WTC11 (cell line): ENCODE data around the gene OPCML. TPM values are rescaled to one million over a fixed set of nuclear protein-coding genes. Genes with fewer than 3 reads are reported as not detected.

Experiments used
- ATAC-seq: fragments of 200-7000 bp; cut with Tn5 transposase; 2 replicates; pipeline ENCODE4 v1.10.0; 2021; ENCODE audit warnings: mild to moderate bottlenecking, moderate library complexity
- CTCF ChIA-PET: fragments of 300-600 bp; sonication (Branson Sonifier 250); formaldehyde crosslinking; loops from one replicate; lab custom pipeline; 2021; ENCODE audit warnings: antibody characterized with exemption; lab: Charles Lee
- POLR2A ChIA-PET: fragments of 350-600 bp; sonication (Branson Sonifier 250); formaldehyde crosslinking; loops from one replicate; lab custom pipeline; 2021; ENCODE audit warnings: antibody characterized with exemption; lab: Charles Lee
- DNase-seq: peaks from one replicate; pipeline ENCODE4 v3.0.0; 2021; ENCODE audit warnings: low spot score
- H3K27ac Mint-ChIP-seq: 2 replicates; pipeline ENCODE4 v1.8.0; 2021; ENCODE audit warnings: mixed read lengths
- H3K27me3 Mint-ChIP-seq: 2 replicates; pipeline ENCODE4 v1.8.0; 2021; ENCODE audit warnings: low read depth, mild to moderate bottlenecking, moderate library complexity, mixed read lengths
- H3K36me3 Mint-ChIP-seq: 2 replicates; pipeline ENCODE4 v1.8.0; 2021; ENCODE audit warnings: mixed read lengths
- H3K4me1 Mint-ChIP-seq: 2 replicates; pipeline ENCODE4 v1.8.0; 2022; ENCODE audit warnings: mixed read lengths
- H3K4me3 Mint-ChIP-seq: 2 replicates; pipeline ENCODE4 v1.8.0; 2021; ENCODE audit warnings: mild to moderate bottlenecking, moderate library complexity, mixed read lengths
- H3K9me3 Mint-ChIP-seq: 2 replicates; pipeline ENCODE4 v1.8.0; 2021; ENCODE audit warnings: mixed read lengths
- ATF1 ChIP-seq: sonication (generic); formaldehyde crosslinking; IDR thresholded peaks from 2 replicates; pipeline ENCODE4 v1.8.1; 2023; ENCODE audit warnings: mild to moderate bottlenecking, moderate library complexity, missing genetic modification reagents
- CREB1 ChIP-seq: sonication (generic); formaldehyde crosslinking; IDR thresholded peaks from 2 replicates; pipeline ENCODE4 v1.8.0; 2023; ENCODE audit warnings: mild to moderate bottlenecking, missing genetic modification reagents
- CREM ChIP-seq: sonication (generic); formaldehyde crosslinking; IDR thresholded peaks from 2 replicates; pipeline ENCODE4 v1.8.1; 2022; ENCODE audit warnings: mild to moderate bottlenecking, missing genetic modification reagents, moderate library complexity
- FOXJ3 ChIP-seq: sonication (generic); formaldehyde crosslinking; IDR thresholded peaks from 2 replicates; pipeline ENCODE4 v1.9.0; 2021; ENCODE audit warnings: missing genetic modification reagents, mild to moderate bottlenecking, borderline replicate concordance
- MYBL2 ChIP-seq: sonication (generic); formaldehyde crosslinking; IDR thresholded peaks from 2 replicates; pipeline ENCODE4 v1.8.1; 2023; ENCODE audit warnings: mild to moderate bottlenecking, moderate library complexity, missing genetic modification reagents
- NFATC4 ChIP-seq: fragments of 250-450 bp; sonication (Bioruptor Pico); IDR thresholded peaks from 2 replicates; pipeline ENCODE4 v1.9.0; 2021; ENCODE audit warnings: mild to moderate bottlenecking
- NFE2L1 ChIP-seq: sonication (generic); formaldehyde crosslinking; IDR thresholded peaks from 2 replicates; pipeline ENCODE4 v1.8.1; 2023; ENCODE audit warnings: missing genetic modification reagents
- NFYB ChIP-seq: sonication (generic); formaldehyde crosslinking; conservative IDR thresholded peaks from 2 replicates; pipeline ENCODE4 v1.8.0; 2022; ENCODE audit warnings: low read depth, missing genetic modification reagents
- PRRX2 ChIP-seq: fragments of 250-450 bp; sonication (Bioruptor Pico); IDR thresholded peaks from 2 replicates; pipeline ENCODE4 v1.8.0; 2021; ENCODE audit warnings: mild to moderate bottlenecking
- RELA ChIP-seq: sonication (generic); formaldehyde crosslinking; IDR thresholded peaks from 2 replicates; pipeline ENCODE4 v1.8.1; 2022; ENCODE audit warnings: missing genetic modification reagents, mild to moderate bottlenecking, borderline replicate concordance
- RORB ChIP-seq: fragments of 250-450 bp; sonication (Bioruptor Pico); IDR thresholded peaks from 2 replicates; pipeline ENCODE4 v1.9.0; 2021; ENCODE audit warnings: mild to moderate bottlenecking
- SOX15 ChIP-seq: fragments of 250-450 bp; sonication (Bioruptor Pico); IDR thresholded peaks from 2 replicates; pipeline ENCODE4 v1.9.0; 2021; ENCODE audit warnings: mild to moderate bottlenecking
- TCF7 ChIP-seq: sonication (generic); formaldehyde crosslinking; IDR thresholded peaks from 2 replicates; pipeline ENCODE4 v1.8.0; 2022; ENCODE audit warnings: mild to moderate bottlenecking, low read depth, missing genetic modification reagents, moderate library complexity
- TEAD4 ChIP-seq: sonication (generic); formaldehyde crosslinking; IDR thresholded peaks from 2 replicates; pipeline ENCODE4 v1.8.0; 2022; ENCODE audit warnings: mild to moderate bottlenecking, missing genetic modification reagents
- ZBTB21 ChIP-seq: sonication (generic); formaldehyde crosslinking; IDR thresholded peaks from 2 replicates; pipeline ENCODE4 v1.8.1; 2023; ENCODE audit warnings: mild to moderate bottlenecking, missing genetic modification reagents, borderline replicate concordance
- ZNF121 ChIP-seq: sonication (generic); formaldehyde crosslinking; IDR thresholded peaks from 2 replicates; pipeline ENCODE4 v1.8.0; 2023; ENCODE audit warnings: missing genetic modification reagents
- ZNF416 ChIP-seq: fragments of 250-450 bp; sonication (Bioruptor Pico); IDR thresholded peaks from 2 replicates; pipeline ENCODE4 v1.9.0; 2021; ENCODE audit warnings: mild to moderate bottlenecking, inconsistent platforms
- ZNF423 ChIP-seq: fragments of 250-450 bp; sonication (Bioruptor Pico); IDR thresholded peaks from 2 replicates; pipeline ENCODE4 v2.1.2; 2022; ENCODE audit warnings: mild to moderate bottlenecking, moderate library complexity
- total RNA-seq: library from RNA; stranded (reverse); gene quantifications from 3 replicates; pipeline ENCODE4 v1.2.3, GENCODE V29; 2021
- TF ChIP-seq, protein P1 (sequence below): sonication (generic); formaldehyde crosslinking; IDR thresholded peaks from 2 replicates; pipeline ENCODE4 v1.8.1; 2023; ENCODE audit warnings: mild to moderate bottlenecking, missing genetic modification reagents, moderate library complexity
- TF ChIP-seq, protein P2 (sequence below): sonication (generic); formaldehyde crosslinking; IDR thresholded peaks from 2 replicates; pipeline ENCODE4 v1.8.0; 2023; ENCODE audit warnings: missing genetic modification reagents, mild to moderate bottlenecking, borderline replicate concordance
- TF ChIP-seq, protein P3 (sequence below): sonication (generic); formaldehyde crosslinking; IDR thresholded peaks from 2 replicates; pipeline ENCODE4 v1.8.0; 2022; ENCODE audit warnings: mild to moderate bottlenecking, missing genetic modification reagents
- TF ChIP-seq, protein P4 (sequence below): sonication (generic); formaldehyde crosslinking; IDR thresholded peaks from 2 replicates; pipeline ENCODE4 v1.8.0; 2022; ENCODE audit warnings: mild to moderate bottlenecking, missing genetic modification reagents
- TF ChIP-seq, protein P5 (sequence below): sonication (generic); formaldehyde crosslinking; IDR thresholded peaks from 2 replicates; pipeline ENCODE4 v1.8.1; 2023; ENCODE audit warnings: mild to moderate bottlenecking, missing genetic modification reagents
- TF ChIP-seq, protein P6 (sequence below): fragments of 250-450 bp; sonication (Bioruptor Pico); IDR thresholded peaks from 2 replicates; pipeline ENCODE4 v1.9.0; 2021; ENCODE audit warnings: mild to moderate bottlenecking
- TF ChIP-seq, protein P7 (sequence below): sonication (generic); formaldehyde crosslinking; IDR thresholded peaks from 2 replicates; pipeline ENCODE4 v1.8.1; 2022; ENCODE audit warnings: low read depth, mild to moderate bottlenecking, moderate library complexity, missing genetic modification reagents, borderline replicate concordance
- TF ChIP-seq, protein P8 (sequence below): sonication (generic); formaldehyde crosslinking; IDR thresholded peaks from 2 replicates; pipeline ENCODE4 v1.8.0; 2022; ENCODE audit warnings: mild to moderate bottlenecking, missing genetic modification reagents

The OPCML gene
- total RNA-seq, 1 experiment from 2014 or later: 1.5 TPM

DNA sequence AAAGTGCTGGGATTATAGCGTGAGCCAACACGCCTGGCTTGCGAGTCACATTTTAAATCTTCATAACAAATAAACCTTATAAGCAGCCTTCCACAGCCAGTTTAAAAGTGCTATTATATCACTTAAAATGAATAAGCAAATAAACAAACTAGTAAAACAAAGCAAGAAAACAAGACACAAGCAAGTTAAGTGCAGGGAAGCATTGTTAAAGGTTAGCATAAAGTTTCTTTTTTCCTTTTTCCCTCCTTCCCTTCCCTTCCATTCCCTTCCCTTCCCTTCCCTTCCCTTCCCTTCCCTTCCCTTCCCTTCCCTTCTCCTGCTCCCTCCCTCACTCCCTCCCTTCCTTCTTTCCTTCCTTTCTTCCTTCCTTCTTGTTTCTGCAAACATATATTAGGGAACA lies 278.7 kb downstream of the OPCML start (continued):
- TF ChIP-seq ZBTB21 (CRISPR knock-in tag) (no peak), NFE2L1 (CRISPR knock-in tag) (no peak), ZNF121 (CRISPR knock-in tag) (no peak), CREB1 (CRISPR knock-in tag) (no peak), TEAD4 (CRISPR knock-in tag) (no peak), PRRX2 (no peak)
- TF ChIP-seq, protein P1, sequence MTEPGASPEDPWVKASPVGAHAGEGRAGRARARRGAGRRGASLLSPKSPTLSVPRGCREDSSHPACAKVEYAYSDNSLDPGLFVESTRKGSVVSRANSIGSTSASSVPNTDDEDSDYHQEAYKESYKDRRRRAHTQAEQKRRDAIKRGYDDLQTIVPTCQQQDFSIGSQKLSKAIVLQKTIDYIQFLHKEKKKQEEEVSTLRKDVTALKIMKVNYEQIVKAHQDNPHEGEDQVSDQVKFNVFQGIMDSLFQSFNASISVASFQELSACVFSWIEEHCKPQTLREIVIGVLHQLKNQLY: no peak
- TF ChIP-seq, protein P2, sequence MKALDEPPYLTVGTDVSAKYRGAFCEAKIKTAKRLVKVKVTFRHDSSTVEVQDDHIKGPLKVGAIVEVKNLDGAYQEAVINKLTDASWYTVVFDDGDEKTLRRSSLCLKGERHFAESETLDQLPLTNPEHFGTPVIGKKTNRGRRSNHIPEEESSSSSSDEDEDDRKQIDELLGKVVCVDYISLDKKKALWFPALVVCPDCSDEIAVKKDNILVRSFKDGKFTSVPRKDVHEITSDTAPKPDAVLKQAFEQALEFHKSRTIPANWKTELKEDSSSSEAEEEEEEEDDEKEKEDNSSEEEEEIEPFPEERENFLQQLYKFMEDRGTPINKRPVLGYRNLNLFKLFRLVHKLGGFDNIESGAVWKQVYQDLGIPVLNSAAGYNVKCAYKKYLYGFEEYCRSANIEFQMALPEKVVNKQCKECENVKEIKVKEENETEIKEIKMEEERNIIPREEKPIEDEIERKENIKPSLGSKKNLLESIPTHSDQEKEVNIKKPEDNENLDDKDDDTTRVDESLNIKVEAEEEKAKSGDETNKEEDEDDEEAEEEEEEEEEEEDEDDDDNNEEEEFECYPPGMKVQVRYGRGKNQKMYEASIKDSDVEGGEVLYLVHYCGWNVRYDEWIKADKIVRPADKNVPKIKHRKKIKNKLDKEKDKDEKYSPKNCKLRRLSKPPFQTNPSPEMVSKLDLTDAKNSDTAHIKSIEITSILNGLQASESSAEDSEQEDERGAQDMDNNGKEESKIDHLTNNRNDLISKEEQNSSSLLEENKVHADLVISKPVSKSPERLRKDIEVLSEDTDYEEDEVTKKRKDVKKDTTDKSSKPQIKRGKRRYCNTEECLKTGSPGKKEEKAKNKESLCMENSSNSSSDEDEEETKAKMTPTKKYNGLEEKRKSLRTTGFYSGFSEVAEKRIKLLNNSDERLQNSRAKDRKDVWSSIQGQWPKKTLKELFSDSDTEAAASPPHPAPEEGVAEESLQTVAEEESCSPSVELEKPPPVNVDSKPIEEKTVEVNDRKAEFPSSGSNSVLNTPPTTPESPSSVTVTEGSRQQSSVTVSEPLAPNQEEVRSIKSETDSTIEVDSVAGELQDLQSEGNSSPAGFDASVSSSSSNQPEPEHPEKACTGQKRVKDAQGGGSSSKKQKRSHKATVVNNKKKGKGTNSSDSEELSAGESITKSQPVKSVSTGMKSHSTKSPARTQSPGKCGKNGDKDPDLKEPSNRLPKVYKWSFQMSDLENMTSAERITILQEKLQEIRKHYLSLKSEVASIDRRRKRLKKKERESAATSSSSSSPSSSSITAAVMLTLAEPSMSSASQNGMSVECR (CRISPR knock-in tag): no peak

DNA sequence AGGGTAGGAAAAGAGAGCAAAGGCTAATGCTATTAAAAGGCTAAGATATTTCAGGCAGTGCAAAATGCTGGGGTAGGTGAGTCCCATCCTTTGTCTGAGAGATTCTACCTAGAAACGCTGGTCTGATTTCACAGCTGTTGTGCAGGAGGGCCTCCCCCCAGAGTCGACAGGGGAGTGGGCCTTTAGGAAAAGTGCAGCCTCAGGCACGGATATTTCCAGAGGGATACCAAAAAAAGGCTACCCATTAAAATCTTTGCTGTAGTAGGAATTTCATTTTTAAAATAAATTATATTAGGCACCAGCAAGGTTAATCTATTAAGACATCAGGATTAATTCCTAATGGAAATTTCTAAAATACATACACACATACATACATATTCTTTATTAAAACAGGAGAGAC lies 280.5 kb downstream of the OPCML start:
- ATAC-seq: no peak
- POLR2A ChIA-PET: no interaction called here
- no peak for DNase-seq
- no peaks in the 10 kb centered on the region for H3K36me3 Mint-ChIP-seq
- CTCF ChIA-PET: no interaction called here
- no peak overlapping the region for H3K27ac Mint-ChIP-seq
- H3K9me3 Mint-ChIP-seq: 0 out of 2 replicates have a peak, but pooled peaks cover 5% of the 10 kb centered on the region
- H3K27me3 Mint-ChIP-seq: peaks cover 2% of the 10 kb centered on the region; the same call in 1 of the 2 replicates
- no peak overlapping the region for H3K4me3 Mint-ChIP-seq
- H3K4me1 Mint-ChIP-seq: peaks cover 14% of the 10 kb centered on the region
- TF ChIP-seq, protein P3, sequence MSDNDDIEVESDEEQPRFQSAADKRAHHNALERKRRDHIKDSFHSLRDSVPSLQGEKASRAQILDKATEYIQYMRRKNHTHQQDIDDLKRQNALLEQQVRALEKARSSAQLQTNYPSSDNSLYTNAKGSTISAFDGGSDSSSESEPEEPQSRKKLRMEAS (CRISPR knock-in tag): no peak
- TF ChIP-seq NFATC4 (CRISPR knock-in tag): no peak
- TF ChIP-seq ATF1 (CRISPR knock-in tag): no peak
- no peak for TF ChIP-seq TCF7 (CRISPR knock-in tag)
- TF ChIP-seq, protein P4, sequence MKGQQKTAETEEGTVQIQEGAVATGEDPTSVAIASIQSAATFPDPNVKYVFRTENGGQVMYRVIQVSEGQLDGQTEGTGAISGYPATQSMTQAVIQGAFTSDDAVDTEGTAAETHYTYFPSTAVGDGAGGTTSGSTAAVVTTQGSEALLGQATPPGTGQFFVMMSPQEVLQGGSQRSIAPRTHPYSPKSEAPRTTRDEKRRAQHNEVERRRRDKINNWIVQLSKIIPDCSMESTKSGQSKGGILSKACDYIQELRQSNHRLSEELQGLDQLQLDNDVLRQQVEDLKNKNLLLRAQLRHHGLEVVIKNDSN (CRISPR knock-in tag): no peak
- TF ChIP-seq CREM (CRISPR knock-in tag): no peak
- TF ChIP-seq RORB: no peak
- TF ChIP-seq MYBL2 (CRISPR knock-in tag): no peak
- TF ChIP-seq, protein P5, sequence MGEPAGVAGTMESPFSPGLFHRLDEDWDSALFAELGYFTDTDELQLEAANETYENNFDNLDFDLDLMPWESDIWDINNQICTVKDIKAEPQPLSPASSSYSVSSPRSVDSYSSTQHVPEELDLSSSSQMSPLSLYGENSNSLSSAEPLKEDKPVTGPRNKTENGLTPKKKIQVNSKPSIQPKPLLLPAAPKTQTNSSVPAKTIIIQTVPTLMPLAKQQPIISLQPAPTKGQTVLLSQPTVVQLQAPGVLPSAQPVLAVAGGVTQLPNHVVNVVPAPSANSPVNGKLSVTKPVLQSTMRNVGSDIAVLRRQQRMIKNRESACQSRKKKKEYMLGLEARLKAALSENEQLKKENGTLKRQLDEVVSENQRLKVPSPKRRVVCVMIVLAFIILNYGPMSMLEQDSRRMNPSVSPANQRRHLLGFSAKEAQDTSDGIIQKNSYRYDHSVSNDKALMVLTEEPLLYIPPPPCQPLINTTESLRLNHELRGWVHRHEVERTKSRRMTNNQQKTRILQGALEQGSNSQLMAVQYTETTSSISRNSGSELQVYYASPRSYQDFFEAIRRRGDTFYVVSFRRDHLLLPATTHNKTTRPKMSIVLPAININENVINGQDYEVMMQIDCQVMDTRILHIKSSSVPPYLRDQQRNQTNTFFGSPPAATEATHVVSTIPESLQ: no peak
- TF ChIP-seq, protein P6, sequence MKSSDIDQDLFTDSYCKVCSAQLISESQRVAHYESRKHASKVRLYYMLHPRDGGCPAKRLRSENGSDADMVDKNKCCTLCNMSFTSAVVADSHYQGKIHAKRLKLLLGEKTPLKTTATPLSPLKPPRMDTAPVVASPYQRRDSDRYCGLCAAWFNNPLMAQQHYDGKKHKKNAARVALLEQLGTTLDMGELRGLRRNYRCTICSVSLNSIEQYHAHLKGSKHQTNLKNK (CRISPR knock-in tag): no peak
- no peak for TF ChIP-seq ZNF416 (CRISPR knock-in tag)
- TF ChIP-seq SOX15: no peak
- TF ChIP-seq, protein P7, sequence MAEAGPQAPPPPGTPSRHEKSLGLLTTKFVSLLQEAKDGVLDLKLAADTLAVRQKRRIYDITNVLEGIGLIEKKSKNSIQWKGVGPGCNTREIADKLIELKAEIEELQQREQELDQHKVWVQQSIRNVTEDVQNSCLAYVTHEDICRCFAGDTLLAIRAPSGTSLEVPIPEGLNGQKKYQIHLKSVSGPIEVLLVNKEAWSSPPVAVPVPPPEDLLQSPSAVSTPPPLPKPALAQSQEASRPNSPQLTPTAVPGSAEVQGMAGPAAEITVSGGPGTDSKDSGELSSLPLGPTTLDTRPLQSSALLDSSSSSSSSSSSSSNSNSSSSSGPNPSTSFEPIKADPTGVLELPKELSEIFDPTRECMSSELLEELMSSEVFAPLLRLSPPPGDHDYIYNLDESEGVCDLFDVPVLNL (CRISPR knock-in tag): no peak
- no peak for TF ChIP-seq ZNF423
- no peak for TF ChIP-seq ZNF121 (CRISPR knock-in tag)
- TF ChIP-seq, protein P8, sequence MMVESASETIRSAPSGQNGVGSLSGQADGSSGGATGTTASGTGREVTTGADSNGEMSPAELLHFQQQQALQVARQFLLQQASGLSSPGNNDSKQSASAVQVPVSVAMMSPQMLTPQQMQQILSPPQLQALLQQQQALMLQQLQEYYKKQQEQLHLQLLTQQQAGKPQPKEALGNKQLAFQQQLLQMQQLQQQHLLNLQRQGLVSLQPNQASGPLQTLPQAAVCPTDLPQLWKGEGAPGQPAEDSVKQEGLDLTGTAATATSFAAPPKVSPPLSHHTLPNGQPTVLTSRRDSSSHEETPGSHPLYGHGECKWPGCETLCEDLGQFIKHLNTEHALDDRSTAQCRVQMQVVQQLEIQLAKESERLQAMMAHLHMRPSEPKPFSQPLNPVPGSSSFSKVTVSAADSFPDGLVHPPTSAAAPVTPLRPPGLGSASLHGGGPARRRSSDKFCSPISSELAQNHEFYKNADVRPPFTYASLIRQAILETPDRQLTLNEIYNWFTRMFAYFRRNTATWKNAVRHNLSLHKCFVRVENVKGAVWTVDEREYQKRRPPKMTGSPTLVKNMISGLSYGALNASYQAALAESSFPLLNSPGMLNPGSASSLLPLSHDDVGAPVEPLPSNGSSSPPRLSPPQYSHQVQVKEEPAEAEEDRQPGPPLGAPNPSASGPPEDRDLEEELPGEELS: no peak
- no peak for TF ChIP-seq NFYB
- no peak for TF ChIP-seq FOXJ3 (CRISPR knock-in tag)
- no peak for TF ChIP-seq RELA (CRISPR knock-in tag)
